ENCODE measurements around the gene NTSR1. TPM values are rescaled to one million over a fixed set of nuclear protein-coding genes. Genes with fewer than 3 reads are reported as not detected.

The NTSR1 gene
- total and polyA plus RNA-seq, 4 donors, result 0.03 to 0.33 (median 0.08) TPM; not detected in 1

- TF ChIP-seq REST (IDR thresholded peaks at IDR 0.05), result no peak
- TF ChIP-seq NR2F2 (IDR thresholded peaks at IDR 0.05), result no peak
- no peak for TF ChIP-seq GABPA (IDR thresholded peaks at IDR 0.05 in 1 of 2, conservative IDR thresholded peaks at IDR 0.05 in 1 of 2)
- TF ChIP-seq FOXA1 (IDR thresholded peaks at IDR 0.05), result no peak
- no peak for TF ChIP-seq HNF4G (IDR thresholded peaks at IDR 0.05)
- TF ChIP-seq, protein P1, sequence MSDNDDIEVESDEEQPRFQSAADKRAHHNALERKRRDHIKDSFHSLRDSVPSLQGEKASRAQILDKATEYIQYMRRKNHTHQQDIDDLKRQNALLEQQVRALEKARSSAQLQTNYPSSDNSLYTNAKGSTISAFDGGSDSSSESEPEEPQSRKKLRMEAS (IDR thresholded peaks at IDR 0.05), result no peak
- TF ChIP-seq HNF4A (conservative IDR thresholded peaks at IDR 0.05), result no peak
- no peak for TF ChIP-seq EGR1 (IDR thresholded peaks at IDR 0.05; ENCODE audit: low read depth in 2 of 2)
These were observed 9.9 kb downstream of the NTSR1 start (continued) for GRCh38 chr20:62718546-62718945.

GRCh38 chr20:62719250-62719935 is 10.8 kb downstream of the NTSR1 start:
- no peak overlapping the region for H3K27ac ChIP-seq (ENCODE audit: low read depth in 1 of 2, low read length in 2 of 2)
- H3K9ac ChIP-seq (ENCODE audit: low read depth in 1 of 2, low read length in 2 of 2), result no peak overlapping the region
- no peak for TF ChIP-seq TAF1 (conservative IDR thresholded peaks at IDR 0.05)
- TF ChIP-seq ZBTB33 (IDR thresholded peaks at IDR 0.05), result no peak
- no peak for TF ChIP-seq FOXA2 (IDR thresholded peaks at IDR 0.05)
- no peak for DNase-seq (ENCODE audit: low spot score)
- WGBS, result 75% methylated on average over 12 of the region's 12 CpGs
- no peaks in the 10 kb centered on the region for H3K36me3 ChIP-seq (ENCODE audit: control insufficient read depth in 4 of 4, insufficient read depth in 3 of 4, low read depth in 1 of 4, low read length in 3 of 4)
- no peaks in the 10 kb centered on the region for H3K4me1 ChIP-seq (ENCODE audit: control insufficient read depth in 4 of 4, insufficient read depth in 4 of 4, low read length in 3 of 4)
- H3K4me3 ChIP-seq (ENCODE audit: low read depth in 1 of 3, low read length in 3 of 3), result no peak overlapping the region
- H3K27me3 ChIP-seq (ENCODE audit: control insufficient read depth in 4 of 4, insufficient read depth in 4 of 4, low read length in 3 of 4), result peaks cover 0 to 5% (median 0%) of the 10 kb centered on the region in 4 donors
- H3K9me3 ChIP-seq (ENCODE audit: control insufficient read depth in 4 of 4, low read length in 3 of 4), result peaks cover 0 to 6% (median 3%) of the 10 kb centered on the region in 4 donors

DNA sequence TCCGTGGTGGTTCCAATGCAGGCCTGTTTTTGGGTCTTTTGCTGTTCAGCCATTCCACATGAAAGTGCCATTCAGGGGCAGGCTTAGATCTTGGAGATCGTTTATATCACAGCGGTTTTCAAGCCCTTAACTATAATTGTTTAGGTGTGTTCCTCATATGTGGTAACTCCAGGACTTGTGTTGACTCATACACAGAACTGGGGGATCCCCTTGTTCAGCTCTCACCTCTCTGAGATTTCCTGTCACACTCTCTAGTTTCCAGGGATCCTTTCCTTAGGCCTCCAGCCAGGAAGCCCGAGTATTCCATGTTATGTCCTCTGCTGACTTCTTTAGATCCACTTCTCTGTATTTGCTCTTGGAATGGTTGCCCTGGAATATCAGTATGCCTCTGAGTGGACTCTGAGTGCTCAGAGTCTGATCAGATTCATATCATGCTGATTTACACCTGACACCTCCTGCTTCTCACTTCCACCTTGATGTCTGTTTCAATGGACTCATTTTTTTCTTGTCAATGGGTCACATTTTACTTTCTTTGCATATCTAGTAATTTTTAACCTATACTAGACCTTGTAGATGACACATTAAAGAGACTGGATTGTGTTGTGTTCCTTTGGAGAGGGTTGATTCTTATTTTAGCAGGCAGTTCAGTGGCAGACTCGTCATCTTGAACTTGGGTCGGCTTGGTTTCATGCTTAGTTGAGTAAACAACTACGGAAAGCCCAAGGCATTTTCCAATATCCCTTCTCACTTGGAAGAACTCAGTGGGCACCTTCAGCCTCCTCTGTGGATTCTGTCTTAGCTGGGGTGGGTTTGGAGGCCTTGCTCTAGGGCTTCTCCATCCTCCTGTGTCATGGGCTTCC is 13.1 kb downstream of the NTSR1 start:
- Histone ChIP-seq H3K4me3 (ENCODE audit: low read depth in 1 of 3, low read length in 3 of 3) (no peak overlapping the region), H3K27ac (ENCODE audit: low read depth in 1 of 2, low read length in 2 of 2) (no peak overlapping the region), H3K9me3 (ENCODE audit: control insufficient read depth in 4 of 4, low read length in 3 of 4) (peaks cover 0 to 6% (median 3%) of the 10 kb centered on the region in 4 donors), H3K27me3 (ENCODE audit: control insufficient read depth in 4 of 4, insufficient read depth in 4 of 4, low read length in 3 of 4) (peaks cover 0 to 7% (median 0%) of the 10 kb centered on the region in 4 donors), H3K9ac (ENCODE audit: low read depth in 1 of 2, low read length in 2 of 2) (no peak overlapping the region), H3K36me3 (ENCODE audit: control insufficient read depth in 4 of 4, insufficient read depth in 3 of 4, low read depth in 1 of 4, low read length in 3 of 4) (no peaks in the 10 kb centered on the region), H3K4me1 (ENCODE audit: control insufficient read depth in 4 of 4, insufficient read depth in 4 of 4, low read length in 3 of 4) (no peaks in the 10 kb centered on the region)
- 80% methylated on average over 7 of the region's 7 CpGs for WGBS
- no peak for DNase-seq (ENCODE audit: low spot score)
- TF ChIP-seq FOXA2 (IDR thresholded peaks at IDR 0.05) (no peak), SP1 (IDR thresholded peaks at IDR 0.05) (no peak), YY1 (IDR thresholded peaks at IDR 0.05) (no peak), ZBTB33 (IDR thresholded peaks at IDR 0.05) (no peak), REST (IDR thresholded peaks at IDR 0.05) (no peak), CTCF (IDR thresholded peaks at IDR 0.05; ENCODE audit: low read depth, low read length, missing input control) (no peak)
